ENCODE data around the gene NETO1. TPM values are rescaled to one million over a fixed set of nuclear protein-coding genes. Genes with fewer than 3 reads are reported as not detected.

Gene NETO1
- total RNA-seq, 3 donors from 2014 or later (not counting 1 experiment from before 2014, with no cell fraction given), result not detected

DNA sequence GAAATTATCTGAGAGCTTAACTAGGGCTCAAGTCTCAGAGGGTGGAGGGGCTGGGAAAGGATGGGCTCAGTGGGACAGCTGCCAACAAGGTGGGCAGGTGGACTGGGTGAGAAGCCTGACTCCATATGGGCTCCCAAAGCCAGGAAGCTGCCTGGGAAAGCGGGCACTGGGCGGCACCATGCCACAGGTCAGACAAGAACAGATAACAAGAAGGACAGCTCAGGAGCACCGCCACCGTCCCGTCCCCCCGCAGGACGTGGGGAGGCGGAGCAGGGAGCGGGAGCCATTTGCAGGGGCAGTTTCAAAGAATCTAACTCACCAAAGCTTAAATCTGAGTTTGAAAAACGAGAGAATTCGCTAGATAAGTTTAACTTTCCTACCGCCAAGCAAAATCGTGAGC lies 45.6 kb downstream of the NETO1 start:
- no peak overlapping the region for H3K4me3 Mint-ChIP-seq

DNA sequence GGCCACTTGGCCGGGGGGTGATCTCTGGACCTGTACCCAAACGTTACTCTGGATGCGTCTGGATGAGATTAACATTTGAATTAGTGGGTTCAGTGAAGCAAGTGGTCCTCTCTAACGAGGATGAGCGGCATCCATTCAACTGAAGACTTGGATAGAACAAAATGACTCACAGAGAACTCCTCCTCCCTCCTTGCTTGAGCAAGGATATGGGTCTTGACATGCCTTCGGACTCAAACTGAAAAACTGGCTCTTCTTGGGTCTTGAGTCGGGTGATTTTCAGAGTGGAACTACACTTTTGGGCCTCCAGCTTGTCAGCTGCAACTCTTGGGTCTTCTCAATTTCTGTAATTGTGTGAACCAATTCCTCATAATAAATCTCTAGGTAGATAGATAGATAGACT lies 47.2 kb downstream of the NETO1 start:
- no peak overlapping the region for H3K27ac ChIP-seq (ENCODE audit: low read length)
- H3K9me3 Mint-ChIP-seq, result peaks cover 4 to 7% of the 10 kb centered on the region in 2 donors
- no peaks in the 10 kb centered on the region for H3K4me1 Mint-ChIP-seq
- 80% methylated on average over 7 of the region's 7 CpGs for WGBS (ENCODE audit: insufficient coverage)
- no peaks in the 10 kb centered on the region for H3K36me3 Mint-ChIP-seq
- H3K27me3 ChIP-seq (ENCODE audit: control insufficient read depth, insufficient read depth, low read length), result no peaks in the 10 kb centered on the region
- ATAC-seq (no peak), DNase-seq (no peak)
- TF ChIP-seq, protein P1, sequence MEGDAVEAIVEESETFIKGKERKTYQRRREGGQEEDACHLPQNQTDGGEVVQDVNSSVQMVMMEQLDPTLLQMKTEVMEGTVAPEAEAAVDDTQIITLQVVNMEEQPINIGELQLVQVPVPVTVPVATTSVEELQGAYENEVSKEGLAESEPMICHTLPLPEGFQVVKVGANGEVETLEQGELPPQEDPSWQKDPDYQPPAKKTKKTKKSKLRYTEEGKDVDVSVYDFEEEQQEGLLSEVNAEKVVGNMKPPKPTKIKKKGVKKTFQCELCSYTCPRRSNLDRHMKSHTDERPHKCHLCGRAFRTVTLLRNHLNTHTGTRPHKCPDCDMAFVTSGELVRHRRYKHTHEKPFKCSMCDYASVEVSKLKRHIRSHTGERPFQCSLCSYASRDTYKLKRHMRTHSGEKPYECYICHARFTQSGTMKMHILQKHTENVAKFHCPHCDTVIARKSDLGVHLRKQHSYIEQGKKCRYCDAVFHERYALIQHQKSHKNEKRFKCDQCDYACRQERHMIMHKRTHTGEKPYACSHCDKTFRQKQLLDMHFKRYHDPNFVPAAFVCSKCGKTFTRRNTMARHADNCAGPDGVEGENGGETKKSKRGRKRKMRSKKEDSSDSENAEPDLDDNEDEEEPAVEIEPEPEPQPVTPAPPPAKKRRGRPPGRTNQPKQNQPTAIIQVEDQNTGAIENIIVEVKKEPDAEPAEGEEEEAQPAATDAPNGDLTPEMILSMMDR (IDR thresholded peaks at IDR 0.05), result no peak
- H3K27me3 Mint-ChIP-seq (ENCODE audit: low read depth in 2 of 2), result no peaks in the 10 kb centered on the region
- H3K9me3 ChIP-seq (ENCODE audit: control insufficient read depth, insufficient read depth, low read length), result peaks cover 4% of the 10 kb centered on the region
- H3K4me3 Mint-ChIP-seq, result no peak overlapping the region
- H3K27ac Mint-ChIP-seq, result no peak overlapping the region
- H3K4me3 ChIP-seq (ENCODE audit: low read length), result no peak overlapping the region
- intact Hi-C loops (cut with micrococcal nuclease), result no loop called here
- H3K4me1 ChIP-seq (ENCODE audit: control insufficient read depth, insufficient read depth, low read length), result no peaks in the 10 kb centered on the region
- no peaks in the 10 kb centered on the region for H3K36me3 ChIP-seq (ENCODE audit: control insufficient read depth, insufficient read depth, low read length)

More for the DNA sequence above, 45.6 kb downstream of the NETO1 start:
- H3K27me3 Mint-ChIP-seq (ENCODE audit: low read depth in 2 of 2), result no peaks in the 10 kb centered on the region
- no peaks in the 10 kb centered on the region for H3K4me1 Mint-ChIP-seq
- Histone ChIP-seq H3K4me3 (ENCODE audit: low read length) (no peak overlapping the region), H3K9me3 (ENCODE audit: control insufficient read depth, insufficient read depth, low read length) (peaks cover under 1% of the 10 kb centered on the region), H3K36me3 (ENCODE audit: control insufficient read depth, insufficient read depth, low read length) (no peaks in the 10 kb centered on the region), H3K4me1 (ENCODE audit: control insufficient read depth, insufficient read depth, low read length) (no peaks in the 10 kb centered on the region), H3K27me3 (ENCODE audit: control insufficient read depth, insufficient read depth, low read length) (no peaks in the 10 kb centered on the region), H3K27ac (ENCODE audit: low read length) (no peak overlapping the region)
- H3K27ac Mint-ChIP-seq, result no peak overlapping the region
- no peaks in the 10 kb centered on the region for H3K36me3 Mint-ChIP-seq
- intact Hi-C loops (cut with micrococcal nuclease), result no loop called here
- TF ChIP-seq, protein P1 (IDR thresholded peaks at IDR 0.05), result no peak
- DNase-seq (no peak), ATAC-seq (no peak)
- WGBS (ENCODE audit: insufficient coverage), result 91% methylated on average over 13 of the region's 13 CpGs
- H3K9me3 Mint-ChIP-seq, result peaks cover 7 to 9% of the 10 kb centered on the region in 2 donors

DNA sequence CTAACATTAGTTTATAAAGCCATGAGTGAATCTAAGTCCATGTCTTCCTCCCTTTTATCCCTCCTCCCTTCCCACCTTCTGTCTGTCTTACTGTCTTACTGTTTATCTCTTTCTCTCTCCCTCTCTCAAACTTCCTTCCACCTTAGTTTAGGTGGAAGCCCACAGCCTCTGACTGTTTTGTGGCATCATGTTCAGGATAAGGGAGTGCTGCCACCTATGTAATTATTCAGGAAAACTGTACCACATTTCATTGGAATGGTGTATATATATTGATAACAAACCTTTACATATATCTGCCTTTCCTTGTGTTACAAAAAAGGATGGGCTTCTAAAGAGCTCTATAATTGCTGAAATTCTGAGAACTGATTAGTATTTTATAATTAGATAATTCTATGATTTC lies 48.7 kb downstream of the NETO1 start:
- H3K36me3 ChIP-seq (ENCODE audit: control insufficient read depth, insufficient read depth, low read length), result no peaks in the 10 kb centered on the region
- H3K4me1 Mint-ChIP-seq, result no peaks in the 10 kb centered on the region
- no peaks in the 10 kb centered on the region for H3K4me1 ChIP-seq (ENCODE audit: control insufficient read depth, insufficient read depth, low read length)
- H3K27ac Mint-ChIP-seq, result no peak overlapping the region
- peaks cover 4% of the 10 kb centered on the region for H3K9me3 ChIP-seq (ENCODE audit: control insufficient read depth, insufficient read depth, low read length)
- no peaks in the 10 kb centered on the region for H3K27me3 Mint-ChIP-seq (ENCODE audit: low read depth in 2 of 2)
- H3K27ac ChIP-seq (ENCODE audit: low read length), result no peak overlapping the region
- DNase-seq (no peak), ATAC-seq (no peak)
- peaks cover 4 to 6% of the 10 kb centered on the region in 2 donors for H3K9me3 Mint-ChIP-seq
- TF ChIP-seq, protein P1 (IDR thresholded peaks at IDR 0.05), result no peak
- no peak overlapping the region for H3K4me3 Mint-ChIP-seq
- H3K4me3 ChIP-seq (ENCODE audit: low read length), result no peak overlapping the region
- no peaks in the 10 kb centered on the region for H3K27me3 ChIP-seq (ENCODE audit: control insufficient read depth, insufficient read depth, low read length)
- intact Hi-C loops (cut with micrococcal nuclease), result no loop called here
- H3K36me3 Mint-ChIP-seq, result no peaks in the 10 kb centered on the region

DNA sequence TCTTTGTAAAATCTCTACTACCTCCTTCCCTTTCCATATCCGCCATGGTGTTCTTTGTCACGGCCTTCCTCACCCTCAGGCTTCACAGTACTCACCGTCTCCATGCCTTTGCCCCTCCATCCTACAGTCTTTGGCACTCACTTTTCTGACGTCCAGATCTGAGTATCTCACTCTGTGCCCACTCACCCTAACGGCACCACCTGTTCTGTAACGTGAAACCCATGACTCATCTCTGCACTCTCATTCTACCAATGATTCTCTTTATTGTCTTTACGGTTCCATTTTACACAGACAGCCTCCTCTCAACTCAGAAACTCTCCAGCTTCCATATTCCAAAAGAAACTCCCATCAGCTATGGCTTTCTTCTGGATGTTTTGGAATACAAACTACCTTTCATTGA lies 56.7 kb downstream of the NETO1 start:
- no peak overlapping the region for H3K27ac ChIP-seq (ENCODE audit: low read length)
- Mint-ChIP-seq H3K9me3 (peaks cover 15% of the 10 kb centered on the region in 2 donors), H3K4me1 (no peaks in the 10 kb centered on the region), H3K27me3 (ENCODE audit: low read depth in 2 of 2) (no peaks in the 10 kb centered on the region), H3K36me3 (no peaks in the 10 kb centered on the region), H3K4me3 (no peak overlapping the region), H3K27ac (no peak overlapping the region)
- intact Hi-C loops (cut with micrococcal nuclease), result no loop called here
- H3K9me3 ChIP-seq (ENCODE audit: control insufficient read depth, insufficient read depth, low read length), result no peaks in the 10 kb centered on the region
- no peaks in the 10 kb centered on the region for H3K4me1 ChIP-seq (ENCODE audit: control insufficient read depth, insufficient read depth, low read length)
- H3K4me3 ChIP-seq (ENCODE audit: low read length), result no peak overlapping the region
- TF ChIP-seq, protein P1 (IDR thresholded peaks at IDR 0.05), result no peak
- WGBS (ENCODE audit: insufficient coverage), result 84% methylated on average over 7 of the region's 7 CpGs
- H3K36me3 ChIP-seq (ENCODE audit: control insufficient read depth, insufficient read depth, low read length), result no peaks in the 10 kb centered on the region
- DNase-seq (no peak), ATAC-seq (no peak)
- no peaks in the 10 kb centered on the region for H3K27me3 ChIP-seq (ENCODE audit: control insufficient read depth, insufficient read depth, low read length)
